Measurements from ENCODE around the gene CSHL1.
"Not testable (repeated sequence)": the region's sequence is repeated elsewhere in the genome, so short reads cannot be mapped to it uniquely, and the experiment has no call there.

The CSHL1 gene

DNA sequence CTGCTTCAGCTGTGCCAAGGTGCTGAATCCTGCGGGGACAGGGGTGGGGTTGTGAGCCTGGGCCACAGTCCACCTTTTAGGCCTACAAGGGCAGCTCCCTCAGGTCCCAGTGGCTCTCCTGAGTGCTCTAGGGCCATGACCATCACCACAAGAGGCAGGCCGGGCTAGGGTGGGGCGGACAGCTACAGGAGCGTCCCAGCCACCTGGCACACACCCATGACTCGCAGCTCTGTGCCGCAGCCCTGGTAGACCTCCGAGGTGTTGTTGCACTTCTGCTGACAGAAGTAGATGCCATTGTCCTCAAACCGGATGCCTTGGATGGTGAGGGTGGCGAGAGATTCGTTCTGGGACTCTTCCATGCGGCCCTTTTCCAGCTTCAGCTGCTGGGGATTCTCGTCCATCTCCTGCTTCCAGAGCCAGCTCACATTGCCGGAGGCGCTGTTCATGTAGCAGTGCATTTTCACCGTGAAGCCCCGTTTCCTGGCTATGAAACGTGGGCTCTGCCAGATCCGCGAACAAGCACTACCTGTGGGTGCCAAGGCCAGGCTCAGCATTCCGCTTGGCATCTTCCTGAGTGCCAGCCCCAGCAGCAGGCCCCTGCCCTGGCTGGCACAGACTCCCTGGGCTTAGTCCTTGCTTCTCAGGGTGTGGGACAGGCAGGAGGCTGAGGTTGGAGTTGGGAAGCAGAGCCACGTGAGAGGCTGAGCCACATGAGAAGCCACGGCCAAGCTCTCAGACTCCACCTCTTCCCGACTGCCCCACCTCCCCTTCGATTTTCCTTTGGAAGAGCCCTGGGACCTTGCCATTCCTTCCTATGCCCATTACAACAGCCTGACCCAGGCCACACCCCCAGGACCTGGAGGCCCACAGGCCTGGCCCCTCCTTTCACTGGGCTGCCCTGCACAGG, 19.1 kb upstream of the CSHL1 start:
- Histone ChIP-seq H3K9ac (ENCODE audit: low read depth in 1 of 2, low read length in 2 of 2) (no peak overlapping the region), H3K9me3 (ENCODE audit: control insufficient read depth in 2 of 2, low read length in 2 of 2) (no peaks in the 10 kb centered on the region), H3K4me1 (ENCODE audit: control insufficient read depth in 2 of 2, insufficient read depth in 2 of 2, low read length in 2 of 2) (peaks cover 5 to 6% of the 10 kb centered on the region in 2 donors), H3K27me3 (ENCODE audit: control insufficient read depth in 2 of 2, insufficient read depth in 2 of 2, low read length in 2 of 2) (no peaks in the 10 kb centered on the region), H3K27ac (ENCODE audit: low read depth in 2 of 2, low read length in 2 of 2) (no peak overlapping the region), H3K4me3 (ENCODE audit: low read length in 2 of 2) (peak overlapping the region in 1 of 2 donors; percentile 69), H3K36me3 (ENCODE audit: control insufficient read depth in 2 of 2, insufficient read depth in 2 of 2, low read length in 2 of 2) (peaks cover 0 to 5% of the 10 kb centered on the region in 2 donors)

DNA sequence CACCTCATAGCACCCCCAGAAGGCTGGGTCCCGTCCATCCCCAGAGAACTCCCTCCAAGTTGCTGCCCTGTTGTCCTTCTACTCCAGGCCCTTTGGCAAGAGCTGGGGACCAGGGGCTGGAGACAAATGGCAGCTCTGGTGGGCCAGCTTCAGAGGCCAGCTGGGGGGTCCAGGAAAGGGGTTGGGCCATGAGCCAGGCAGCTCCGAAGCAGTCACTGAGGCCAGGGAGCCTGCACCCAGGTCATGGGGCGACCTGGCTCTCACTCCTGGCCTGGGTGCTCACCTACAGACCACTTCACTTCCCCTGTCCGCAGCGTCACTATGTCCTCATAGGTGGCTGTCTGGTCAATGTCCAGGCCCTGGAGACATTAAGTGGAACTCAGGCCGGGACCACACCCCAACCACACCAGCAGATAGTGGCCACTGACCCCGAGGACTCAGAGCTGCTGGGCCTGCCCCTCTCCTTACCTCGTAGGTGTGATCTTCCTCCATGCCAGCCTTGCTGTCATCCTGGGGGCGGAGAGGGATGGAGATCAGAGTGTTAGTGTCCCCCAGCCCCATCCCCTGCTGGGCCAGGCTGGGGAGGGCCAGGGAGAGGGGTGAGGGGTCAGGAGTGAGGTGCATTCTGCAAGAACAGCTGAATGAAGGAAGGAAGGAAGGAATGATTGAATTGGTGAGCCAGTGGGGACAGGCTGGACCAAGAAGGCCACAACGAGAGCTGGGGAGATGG, 18.1 kb upstream of the CSHL1 start:
- Histone ChIP-seq H3K4me1 (ENCODE audit: control insufficient read depth in 2 of 2, insufficient read depth in 2 of 2, low read length in 2 of 2) (peaks cover 5 to 6% of the 10 kb centered on the region in 2 donors), H3K27ac (ENCODE audit: low read depth in 2 of 2, low read length in 2 of 2) (no peak overlapping the region), H3K27me3 (ENCODE audit: control insufficient read depth in 2 of 2, insufficient read depth in 2 of 2, low read length in 2 of 2) (no peaks in the 10 kb centered on the region)

DNA sequence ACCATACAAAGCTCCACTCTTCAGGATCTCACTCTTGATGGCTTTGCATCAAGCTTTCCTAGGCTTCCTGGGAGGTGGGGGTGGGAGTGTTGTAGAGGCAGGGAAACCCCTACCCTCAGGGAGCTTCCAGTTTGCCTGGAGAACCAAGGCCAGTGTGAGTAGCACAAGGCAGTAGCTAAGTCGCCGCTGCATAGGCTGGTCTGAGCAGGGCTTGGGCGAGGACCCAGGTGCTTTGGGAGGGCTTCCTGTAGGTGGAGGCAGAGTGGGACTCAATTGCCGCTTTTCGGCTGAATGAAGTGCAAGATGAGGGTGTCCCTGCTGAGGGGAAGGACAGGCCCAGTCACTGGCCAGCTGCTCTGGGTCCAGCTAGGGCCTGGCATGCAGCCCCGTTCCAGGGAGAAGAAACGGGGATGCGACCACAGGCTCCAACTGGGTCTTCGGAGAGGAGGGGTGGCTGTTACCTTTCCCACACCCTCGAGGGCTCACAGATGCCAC, 17.2 kb upstream of the CSHL1 start:
- Histone ChIP-seq H3K9ac (ENCODE audit: low read depth in 1 of 2, low read length in 2 of 2) (no peak overlapping the region), H3K4me3 (ENCODE audit: low read length in 2 of 2) (no peak overlapping the region), H3K4me1 (ENCODE audit: control insufficient read depth in 2 of 2, insufficient read depth in 2 of 2, low read length in 2 of 2) (peaks cover 5 to 6% of the 10 kb centered on the region in 2 donors), H3K27me3 (ENCODE audit: control insufficient read depth in 2 of 2, insufficient read depth in 2 of 2, low read length in 2 of 2) (no peaks in the 10 kb centered on the region), H3K27ac (ENCODE audit: low read depth in 2 of 2, low read length in 2 of 2) (peak overlapping the region in 1 of 2 donors; percentile 16), H3K36me3 (ENCODE audit: control insufficient read depth in 2 of 2, insufficient read depth in 2 of 2, low read length in 2 of 2) (peaks cover 0 to 5% of the 10 kb centered on the region in 2 donors), H3K9me3 (ENCODE audit: control insufficient read depth in 2 of 2, low read length in 2 of 2) (no peaks in the 10 kb centered on the region)

More for the DNA sequence above, 18.1 kb upstream of the CSHL1 start:
- Histone ChIP-seq H3K4me3 (ENCODE audit: low read length in 2 of 2) (peak overlapping the region in 1 of 2 donors; percentile 20), H3K9ac (ENCODE audit: low read depth in 1 of 2, low read length in 2 of 2) (no peak overlapping the region), H3K9me3 (ENCODE audit: control insufficient read depth in 2 of 2, low read length in 2 of 2) (no peaks in the 10 kb centered on the region), H3K36me3 (ENCODE audit: control insufficient read depth in 2 of 2, insufficient read depth in 2 of 2, low read length in 2 of 2) (peaks cover 0 to 5% of the 10 kb centered on the region in 2 donors)

DNA sequence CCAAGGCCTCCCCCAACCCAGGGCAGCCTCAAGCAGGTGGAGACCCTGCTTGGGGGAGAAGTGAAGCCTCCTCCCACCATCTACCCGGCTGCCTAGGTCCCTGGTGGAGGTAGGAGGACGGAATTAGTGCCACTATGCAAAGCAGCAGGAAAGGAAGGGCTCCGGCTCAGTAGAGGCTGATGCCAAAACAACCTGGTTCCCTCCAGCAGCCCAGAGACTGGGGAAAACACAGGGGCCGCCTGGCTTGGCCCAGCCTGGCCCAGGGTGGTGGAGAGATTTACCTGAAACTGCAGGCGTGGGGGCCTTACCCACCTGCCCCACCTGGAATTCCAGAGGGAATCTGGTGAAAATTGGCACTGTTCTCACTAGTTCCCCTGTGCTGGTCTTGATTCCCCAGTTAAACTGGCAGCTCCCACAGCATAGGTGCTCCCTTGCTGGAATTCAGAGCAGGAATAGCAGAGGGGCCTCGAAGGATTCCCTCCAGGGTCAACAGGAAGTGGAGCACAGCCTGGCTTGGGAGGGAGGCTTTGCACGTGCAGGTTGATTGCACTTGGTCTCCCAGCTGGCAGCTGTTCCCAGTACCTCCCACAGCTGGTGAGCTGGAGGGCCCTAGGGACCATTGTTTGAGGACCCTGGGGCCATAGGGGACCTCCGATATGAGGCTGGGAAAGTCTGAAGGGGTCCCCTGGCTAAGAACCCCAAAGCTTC, 16.6 kb upstream of the CSHL1 start:
- no peaks in the 10 kb centered on the region for H3K9me3 ChIP-seq (ENCODE audit: control insufficient read depth in 2 of 2, low read length in 2 of 2)
- no peak overlapping the region for H3K9ac ChIP-seq (ENCODE audit: low read depth in 1 of 2, low read length in 2 of 2)
- no peaks in the 10 kb centered on the region for H3K27me3 ChIP-seq (ENCODE audit: control insufficient read depth in 2 of 2, insufficient read depth in 2 of 2, low read length in 2 of 2)
- peak overlapping the region in 1 of 2 donors; percentile 16 for H3K27ac ChIP-seq (ENCODE audit: low read depth in 2 of 2, low read length in 2 of 2)
- no peak overlapping the region for H3K4me3 ChIP-seq (ENCODE audit: low read length in 2 of 2)
- H3K4me1 ChIP-seq (ENCODE audit: control insufficient read depth in 2 of 2, insufficient read depth in 2 of 2, low read length in 2 of 2): peaks cover 5 to 6% of the 10 kb centered on the region in 2 donors
- peaks cover 0 to 5% of the 10 kb centered on the region in 2 donors for H3K36me3 ChIP-seq (ENCODE audit: control insufficient read depth in 2 of 2, insufficient read depth in 2 of 2, low read length in 2 of 2)

DNA sequence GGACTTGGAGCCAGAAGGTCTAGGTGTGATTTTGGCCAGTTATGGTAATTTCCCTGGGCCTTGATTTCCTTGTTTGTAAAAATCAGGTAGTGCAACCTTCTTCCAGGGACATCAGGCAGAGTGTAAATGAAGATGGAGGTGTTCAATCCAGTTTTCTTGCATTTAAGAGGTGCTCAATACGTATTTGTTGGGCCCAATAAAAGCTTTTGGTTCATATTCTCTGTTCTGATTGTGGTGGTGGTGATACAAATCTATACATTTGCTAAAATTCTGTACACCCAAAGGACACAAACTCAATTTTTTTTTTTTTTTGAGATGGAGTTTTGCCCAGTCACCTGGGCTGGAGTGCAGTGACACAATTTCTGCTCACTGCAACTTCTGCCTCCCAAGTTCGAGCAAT, 15.1 kb upstream of the CSHL1 start:
- Histone ChIP-seq H3K9ac (ENCODE audit: low read depth in 1 of 2, low read length in 2 of 2) (no peak overlapping the region), H3K36me3 (ENCODE audit: control insufficient read depth in 2 of 2, insufficient read depth in 2 of 2, low read length in 2 of 2) (peaks cover 0 to 5% of the 10 kb centered on the region in 2 donors), H3K9me3 (ENCODE audit: control insufficient read depth in 2 of 2, low read length in 2 of 2) (no peaks in the 10 kb centered on the region), H3K4me1 (ENCODE audit: control insufficient read depth in 2 of 2, insufficient read depth in 2 of 2, low read length in 2 of 2) (peaks cover 3% of the 10 kb centered on the region in 2 donors), H3K27me3 (ENCODE audit: control insufficient read depth in 2 of 2, insufficient read depth in 2 of 2, low read length in 2 of 2) (no peaks in the 10 kb centered on the region), H3K27ac (ENCODE audit: low read depth in 2 of 2, low read length in 2 of 2) (no peak overlapping the region), H3K4me3 (ENCODE audit: low read length in 2 of 2) (no peak overlapping the region)

DNA sequence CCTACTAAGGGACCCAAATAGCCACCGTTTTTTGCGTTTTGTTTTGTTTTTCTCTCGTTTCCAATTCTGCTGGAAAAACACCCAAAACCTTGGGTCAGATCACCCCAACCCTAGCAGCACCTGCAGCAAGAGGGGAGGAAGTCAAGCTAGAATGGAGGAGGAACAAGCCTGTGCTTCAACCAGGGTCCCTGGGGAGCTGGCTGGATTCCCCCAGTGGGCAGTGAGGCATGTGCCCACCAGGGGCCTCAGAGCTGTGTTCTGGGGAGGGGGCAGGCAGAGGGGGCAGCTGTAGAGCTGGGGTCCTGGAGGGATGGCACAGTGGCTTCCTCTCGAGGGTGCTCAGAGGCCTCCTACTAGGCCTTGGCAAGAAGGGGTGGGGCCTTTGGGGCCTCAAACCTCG, 14.6 kb upstream of the CSHL1 start:
- H3K27ac ChIP-seq (ENCODE audit: low read depth in 2 of 2, low read length in 2 of 2): no peak overlapping the region
- no peaks in the 10 kb centered on the region for H3K9me3 ChIP-seq (ENCODE audit: control insufficient read depth in 2 of 2, low read length in 2 of 2)
- no peak overlapping the region for H3K4me3 ChIP-seq (ENCODE audit: low read length in 2 of 2)
- H3K36me3 ChIP-seq (ENCODE audit: control insufficient read depth in 2 of 2, insufficient read depth in 2 of 2, low read length in 2 of 2): peaks cover 0 to 5% of the 10 kb centered on the region in 2 donors
- no peaks in the 10 kb centered on the region for H3K27me3 ChIP-seq (ENCODE audit: control insufficient read depth in 2 of 2, insufficient read depth in 2 of 2, low read length in 2 of 2)
- no peak overlapping the region for H3K9ac ChIP-seq (ENCODE audit: low read depth in 1 of 2, low read length in 2 of 2)
- H3K4me1 ChIP-seq (ENCODE audit: control insufficient read depth in 2 of 2, insufficient read depth in 2 of 2, low read length in 2 of 2): no peaks in the 10 kb centered on the region

DNA sequence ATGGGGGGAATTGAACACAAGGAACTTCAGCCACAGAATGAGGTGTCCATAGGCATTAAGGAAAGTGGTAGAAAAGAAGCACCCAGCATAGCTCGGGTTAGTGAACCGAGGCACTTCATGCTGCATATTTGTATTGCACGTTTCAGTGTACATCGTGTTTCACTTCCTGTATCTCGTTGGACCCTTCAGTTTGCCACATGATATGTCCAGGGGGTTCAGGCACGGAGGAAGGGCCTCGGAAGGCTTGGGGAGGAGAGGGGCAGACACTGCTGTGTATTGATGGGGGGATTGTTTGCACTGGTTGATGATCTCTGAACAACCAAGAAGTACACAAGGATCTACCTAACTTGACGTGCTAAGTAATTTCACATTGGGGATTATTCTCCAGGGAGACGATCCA, 11.3 kb upstream of the CSHL1 start:
- H3K9ac ChIP-seq (ENCODE audit: low read depth in 1 of 2, low read length in 2 of 2); H3K27me3 ChIP-seq (ENCODE audit: control insufficient read depth in 2 of 2, insufficient read depth in 2 of 2, low read length in 2 of 2); H3K27ac ChIP-seq (ENCODE audit: low read depth in 2 of 2, low read length in 2 of 2); H3K4me3 ChIP-seq (ENCODE audit: low read length in 2 of 2); H3K36me3 ChIP-seq (ENCODE audit: control insufficient read depth in 2 of 2, insufficient read depth in 2 of 2, low read length in 2 of 2); H3K4me1 ChIP-seq (ENCODE audit: control insufficient read depth in 2 of 2, insufficient read depth in 2 of 2, low read length in 2 of 2); H3K9me3 ChIP-seq (ENCODE audit: control insufficient read depth in 2 of 2, low read length in 2 of 2): not testable (repeated sequence)

DNA sequence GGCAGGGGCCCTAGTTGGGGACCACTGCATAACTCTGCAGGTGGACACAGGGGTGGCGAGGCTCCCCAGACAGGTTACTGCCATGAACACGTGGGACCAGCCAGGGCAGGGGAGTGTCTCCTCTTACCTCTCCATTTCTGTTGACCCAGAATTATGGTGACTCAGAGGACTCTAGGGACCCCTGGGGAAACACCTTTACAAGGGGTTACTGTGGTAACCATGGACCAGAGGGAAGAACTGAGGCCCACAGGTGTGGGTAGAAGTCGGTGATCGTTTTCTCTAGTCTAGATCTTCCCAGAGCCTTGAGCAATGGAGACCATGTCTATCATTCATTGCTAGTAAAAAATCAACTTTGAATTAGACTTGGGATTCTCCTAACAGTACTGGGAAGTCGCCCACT, 9.7 kb upstream of the CSHL1 start:
- H3K4me3 ChIP-seq (ENCODE audit: low read length in 2 of 2); H3K36me3 ChIP-seq (ENCODE audit: control insufficient read depth in 2 of 2, insufficient read depth in 2 of 2, low read length in 2 of 2); H3K9ac ChIP-seq (ENCODE audit: low read depth in 1 of 2, low read length in 2 of 2); H3K9me3 ChIP-seq (ENCODE audit: control insufficient read depth in 2 of 2, low read length in 2 of 2); H3K27ac ChIP-seq (ENCODE audit: low read depth in 2 of 2, low read length in 2 of 2); H3K4me1 ChIP-seq (ENCODE audit: control insufficient read depth in 2 of 2, insufficient read depth in 2 of 2, low read length in 2 of 2); H3K27me3 ChIP-seq (ENCODE audit: control insufficient read depth in 2 of 2, insufficient read depth in 2 of 2, low read length in 2 of 2): not testable (repeated sequence)

DNA sequence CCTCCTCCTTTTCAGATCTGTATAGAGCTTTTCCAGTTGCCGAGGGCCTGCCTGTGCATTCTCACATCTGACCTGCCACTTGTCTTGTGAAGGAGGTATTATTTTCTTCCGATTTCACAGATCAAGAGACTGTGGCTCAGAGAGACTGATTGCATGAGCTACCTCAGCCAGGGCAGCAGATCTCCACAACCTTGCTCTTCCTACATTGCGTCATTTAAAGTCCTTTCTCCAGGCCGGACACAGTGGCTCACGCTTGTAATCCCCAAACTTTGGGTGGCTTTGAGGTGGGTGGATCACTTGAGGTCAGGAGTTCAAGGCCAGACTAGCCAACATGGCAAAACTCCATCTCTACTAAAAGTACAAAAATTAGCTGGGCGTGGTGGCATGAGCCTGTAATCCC, 9.0 kb upstream of the CSHL1 start:
- not testable (repeated sequence) for H3K9me3 ChIP-seq (ENCODE audit: control insufficient read depth in 2 of 2, low read length in 2 of 2); H3K27ac ChIP-seq (ENCODE audit: low read depth in 2 of 2, low read length in 2 of 2); H3K4me1 ChIP-seq (ENCODE audit: control insufficient read depth in 2 of 2, insufficient read depth in 2 of 2, low read length in 2 of 2); H3K4me3 ChIP-seq (ENCODE audit: low read length in 2 of 2); H3K27me3 ChIP-seq (ENCODE audit: control insufficient read depth in 2 of 2, insufficient read depth in 2 of 2, low read length in 2 of 2); H3K36me3 ChIP-seq (ENCODE audit: control insufficient read depth in 2 of 2, insufficient read depth in 2 of 2, low read length in 2 of 2); H3K9ac ChIP-seq (ENCODE audit: low read depth in 1 of 2, low read length in 2 of 2)

DNA sequence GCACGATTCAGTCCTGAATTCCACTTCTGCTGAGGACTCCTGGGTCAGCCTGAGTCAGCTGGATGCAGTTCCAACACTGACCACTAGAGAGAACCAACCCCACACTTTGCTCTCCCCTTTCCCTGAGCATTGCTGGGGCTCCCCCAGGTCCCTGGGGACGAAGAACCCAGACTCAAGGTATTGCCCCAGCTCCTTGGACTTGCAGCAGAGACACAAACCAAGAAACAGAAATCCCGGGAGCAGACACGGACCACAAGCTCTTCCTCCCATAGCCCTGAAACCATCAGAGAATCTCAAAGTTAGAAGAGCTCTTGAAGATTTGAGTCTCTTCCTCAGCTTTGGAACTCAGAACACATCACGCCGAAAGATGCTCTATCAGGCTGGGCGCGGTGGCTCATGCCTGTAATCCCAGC, 8.3 kb upstream of the CSHL1 start:
- no peaks in the 10 kb centered on the region for H3K27me3 ChIP-seq (ENCODE audit: control insufficient read depth in 2 of 2, insufficient read depth in 2 of 2, low read length in 2 of 2)
- no peak overlapping the region for H3K4me3 ChIP-seq (ENCODE audit: low read length in 2 of 2)
- H3K9me3 ChIP-seq (ENCODE audit: control insufficient read depth in 2 of 2, low read length in 2 of 2): no peaks in the 10 kb centered on the region
- H3K9ac ChIP-seq (ENCODE audit: low read depth in 1 of 2, low read length in 2 of 2): no peak overlapping the region
- H3K27ac ChIP-seq (ENCODE audit: low read depth in 2 of 2, low read length in 2 of 2): no peak overlapping the region
- H3K4me1 ChIP-seq (ENCODE audit: control insufficient read depth in 2 of 2, insufficient read depth in 2 of 2, low read length in 2 of 2): no peaks in the 10 kb centered on the region
- no peaks in the 10 kb centered on the region for H3K36me3 ChIP-seq (ENCODE audit: control insufficient read depth in 2 of 2, insufficient read depth in 2 of 2, low read length in 2 of 2)
